ENCODE results near the gene HOXC11.

HOXC11 gene

GRCh38 chr12:53944209-53944608, 28.7 kb upstream of the HOXC11 start:
- no peak for DNase-seq

- DNase-seq: no peak
Measured at GRCh38 chr12:53944907-53945847, 27.7 kb upstream of the HOXC11 start.

- DNase-seq: no peak
Measured at GRCh38 chr12:53947743-53948142, 25.2 kb upstream of the HOXC11 start.

- DNase-seq: no peak
Measured at GRCh38 chr12:53948650-53949593, 24.0 kb upstream of the HOXC11 start.

GRCh38 chr12:53949631-53950436, 23.1 kb upstream of the HOXC11 start:
- DNase-seq: no peak

GRCh38 chr12:53950437-53950773, 22.5 kb upstream of the HOXC11 start:
- no peak for DNase-seq

- DNase-seq: no peak
Measured at GRCh38 chr12:53950789-53951576, 21.9 kb upstream of the HOXC11 start.

- no peak for DNase-seq
Measured at GRCh38 chr12:53951577-53952334, 21.2 kb upstream of the HOXC11 start.

GRCh38 chr12:53952335-53952694, 20.6 kb upstream of the HOXC11 start:
- DNase-seq: no peak

GRCh38 chr12:53952871-53953734, 19.8 kb upstream of the HOXC11 start:
- DNase-seq: no peak

GRCh38 chr12:53953831-53954693, 18.9 kb upstream of the HOXC11 start:
- no peak for DNase-seq

- DNase-seq: no peak
Measured at GRCh38 chr12:53954694-53955035, 18.3 kb upstream of the HOXC11 start, which contains the start of gene HOXC12. HOXC12 (plus strand) TSS chr12:53954903; CDS start chr12:53954930, 27 bp downstream.

- DNase-seq: no peak
Measured at GRCh38 chr12:53955036-53955775, 17.7 kb upstream of the HOXC11 start.

- DNase-seq: no peak
Measured at GRCh38 chr12:53955776-53956250, 17.1 kb upstream of the HOXC11 start.

- no peak for DNase-seq
Measured at GRCh38 chr12:53956251-53956887, 16.6 kb upstream of the HOXC11 start.

- DNase-seq: no peak
Measured at GRCh38 chr12:53956914-53957536, 15.9 kb upstream of the HOXC11 start.

GRCh38 chr12:53958128-53958527, 14.8 kb upstream of the HOXC11 start:
- DNase-seq: no peak

All from activated T-cell treated with anti-CD3 and anti-CD28 coated beads for 4 hours (primary cell).